A204.1 (cell line): Measurements from ENCODE around the gene ATP5MC2.
"Not testable (repeated sequence)": the region's sequence is repeated elsewhere in the genome, so short reads cannot be mapped to it uniquely, and the experiment has no call there.

Experiments used
- FAIRE-seq: peaks from 2 replicates; lab custom pipeline; 2012; peaks lifted over from hg19 to GRCh38; lab: Jason Lieb, UNC

The ATP5MC2 gene

DNA sequence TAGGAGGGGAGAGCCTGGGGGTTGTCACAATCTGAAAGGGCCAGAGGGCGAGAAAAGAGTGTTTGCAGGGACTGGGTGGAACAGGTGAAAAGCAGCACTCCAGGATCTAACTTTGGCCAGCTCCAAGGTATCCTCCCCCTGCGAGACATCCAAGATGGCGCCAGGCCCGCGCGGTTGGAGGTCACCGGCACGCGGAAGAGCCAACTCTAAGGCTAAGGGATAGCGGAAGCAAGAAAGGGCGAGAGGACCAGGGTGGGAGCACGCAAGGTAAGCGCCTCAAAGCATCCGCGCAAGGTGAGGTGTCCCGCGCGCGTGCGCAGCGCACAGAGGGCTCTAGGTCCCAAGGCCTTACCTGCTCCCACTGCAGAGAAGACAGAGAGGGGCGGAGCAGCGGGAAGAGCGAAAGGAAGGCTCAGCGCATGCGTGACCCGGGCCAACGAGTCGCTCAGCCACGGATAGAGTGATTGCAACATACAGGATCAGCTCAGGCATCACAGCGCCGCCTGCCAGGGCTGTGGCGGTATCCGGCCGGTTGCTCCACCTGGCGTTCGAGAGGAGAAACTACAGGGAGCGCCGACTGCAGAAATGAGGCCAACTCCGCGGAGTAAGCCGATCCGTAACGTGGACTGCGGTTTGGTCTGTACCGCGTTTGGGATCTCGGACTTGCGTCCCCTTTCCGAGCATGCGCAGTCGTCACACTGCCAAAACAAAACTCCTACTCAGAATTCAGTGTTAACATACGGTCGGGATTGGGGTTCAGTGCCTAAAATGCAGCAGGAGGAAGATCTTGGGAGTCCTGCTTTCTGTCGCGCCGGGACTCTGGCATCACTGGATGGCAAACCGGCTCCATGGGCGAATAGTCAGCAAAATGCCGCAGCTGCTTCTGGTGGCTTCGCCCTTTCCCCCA lies at the start of gene ATP5MC2:
Gene ATP5MC2 (minus strand): TSS at position 383 of the 907 bp plus-strand sequence. CDS start 3,469 bp downstream, outside the sequence.
- peak; percentile 95 for FAIRE-seq

DNA sequence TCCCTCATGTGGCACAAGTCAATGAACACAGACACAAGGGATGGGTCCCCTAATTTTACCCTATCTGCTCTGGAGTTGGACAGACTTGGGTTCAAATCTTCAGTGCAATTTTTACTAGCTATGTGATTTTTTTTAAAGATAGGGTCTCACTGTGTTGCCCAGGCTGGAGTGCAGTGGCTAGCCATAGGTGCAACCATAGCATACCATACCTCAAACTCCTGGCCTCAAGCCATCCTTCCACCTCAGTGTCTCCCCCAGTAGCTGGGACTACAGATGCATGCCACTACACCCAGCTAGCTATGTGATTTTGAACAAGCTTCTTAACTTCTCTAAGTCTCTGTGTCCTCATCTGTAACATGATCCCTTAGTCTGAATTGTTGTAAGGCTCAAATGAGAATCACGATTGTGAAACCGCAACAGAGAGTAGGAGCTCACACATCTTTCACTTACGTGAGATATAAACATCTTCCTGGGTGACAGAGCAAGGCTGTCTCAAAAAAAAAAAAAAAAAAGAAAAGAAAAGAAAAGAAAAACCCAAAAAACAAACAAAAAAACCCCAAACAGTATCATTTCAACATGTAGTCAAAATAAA lies 46.7 kb upstream of the ATP5MC2 start:
- FAIRE-seq: no peak

DNA sequence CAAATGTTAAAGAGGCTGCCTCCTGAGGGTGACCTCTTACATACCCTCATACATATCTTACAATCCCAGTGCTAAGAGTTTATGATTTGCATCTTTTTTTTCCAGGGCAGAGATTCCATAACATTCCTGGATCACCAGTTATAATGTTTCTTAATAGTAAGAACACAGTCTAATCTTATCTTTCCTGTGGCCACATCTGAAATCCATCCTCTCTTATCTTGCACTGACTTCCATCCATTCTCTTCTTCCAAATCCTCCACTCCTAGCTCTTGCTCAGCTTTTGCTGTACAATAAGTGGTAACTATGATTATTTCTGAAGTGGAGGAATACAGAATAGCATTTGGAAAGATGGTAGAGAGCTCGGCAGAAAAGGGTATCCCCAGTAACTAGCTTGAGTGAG lies 45.1 kb upstream of the ATP5MC2 start:
- FAIRE-seq: no peak

DNA sequence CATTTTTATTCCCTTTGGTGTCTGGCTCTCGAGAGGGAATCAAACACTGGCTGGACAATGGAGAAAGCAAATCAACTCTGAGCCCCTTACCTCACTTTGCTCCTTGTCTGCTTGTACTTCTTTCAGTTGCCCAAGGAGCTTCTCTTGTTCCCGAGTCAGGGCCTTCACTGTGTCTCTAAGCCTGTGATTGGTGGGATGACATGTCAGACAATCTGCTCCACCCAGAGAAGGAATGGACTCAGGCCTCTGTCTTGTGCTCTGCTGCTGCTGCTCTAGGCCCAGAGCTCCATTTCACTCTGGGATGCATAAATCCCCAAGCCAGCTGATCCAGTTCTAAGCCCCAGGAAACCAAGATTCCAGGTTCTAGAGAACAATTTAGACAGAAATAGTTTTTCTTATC lies 43.8 kb upstream of the ATP5MC2 start:
- no peak for FAIRE-seq

DNA sequence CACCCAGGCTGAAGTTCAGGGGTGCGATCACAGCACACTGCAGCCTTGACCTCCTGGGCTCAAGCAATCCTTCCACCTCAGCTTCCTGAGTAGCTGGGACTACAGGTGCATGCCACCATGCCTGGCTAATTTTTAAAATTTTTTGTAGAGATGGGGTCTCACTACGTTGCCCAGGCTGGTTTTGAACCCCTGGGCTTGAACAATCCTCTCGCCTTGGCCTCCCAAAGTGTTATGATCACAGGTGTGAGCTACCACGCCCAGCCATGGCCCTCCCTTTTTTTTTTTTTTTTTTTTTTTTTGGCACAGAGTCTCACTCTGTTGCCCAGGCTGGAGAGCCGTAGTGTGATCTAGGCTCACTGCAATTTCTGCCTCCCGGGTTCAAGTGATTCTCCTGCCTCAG lies 42.7 kb upstream of the ATP5MC2 start:
- not testable (repeated sequence) for FAIRE-seq

DNA sequence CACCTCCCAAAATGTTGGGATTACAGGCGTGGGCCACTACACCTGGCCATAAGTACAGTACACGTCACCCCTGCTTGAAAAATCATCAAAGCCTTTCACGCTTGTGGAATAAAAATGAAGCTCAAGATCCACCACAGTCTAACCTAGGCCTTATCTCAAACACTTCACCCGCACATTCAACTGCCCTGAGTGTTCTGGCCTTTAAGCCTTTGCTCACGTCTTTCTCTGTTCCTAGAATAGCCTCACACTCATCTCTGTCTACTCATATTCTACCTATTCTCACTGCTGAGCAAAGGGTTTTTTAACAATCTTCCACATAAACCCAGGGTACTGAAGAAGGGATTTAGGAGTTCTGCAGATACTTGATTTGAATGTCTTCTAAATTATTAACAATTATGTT lies 41.4 kb upstream of the ATP5MC2 start:
- FAIRE-seq: no peak

DNA sequence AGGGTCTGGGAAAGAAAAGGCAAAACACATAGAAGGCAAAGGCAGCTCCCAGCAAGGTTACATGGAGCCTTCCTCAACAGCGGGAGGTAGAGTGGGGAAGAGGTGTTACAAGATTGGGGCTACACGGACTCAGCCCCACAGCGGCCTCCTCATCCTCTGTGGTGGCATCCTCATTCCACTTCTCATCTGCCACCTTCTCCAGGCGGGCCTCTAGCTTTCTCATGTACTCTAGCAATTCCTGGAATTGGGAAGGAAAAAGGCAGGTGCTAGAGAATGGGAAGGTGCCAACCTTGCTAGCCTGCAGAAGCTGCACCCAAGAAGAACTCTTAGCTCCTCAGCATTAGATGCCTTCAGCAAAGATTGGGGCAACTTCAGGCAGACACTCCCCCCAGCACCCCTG lies 38.1 kb upstream of the ATP5MC2 start:
- no peak for FAIRE-seq

DNA sequence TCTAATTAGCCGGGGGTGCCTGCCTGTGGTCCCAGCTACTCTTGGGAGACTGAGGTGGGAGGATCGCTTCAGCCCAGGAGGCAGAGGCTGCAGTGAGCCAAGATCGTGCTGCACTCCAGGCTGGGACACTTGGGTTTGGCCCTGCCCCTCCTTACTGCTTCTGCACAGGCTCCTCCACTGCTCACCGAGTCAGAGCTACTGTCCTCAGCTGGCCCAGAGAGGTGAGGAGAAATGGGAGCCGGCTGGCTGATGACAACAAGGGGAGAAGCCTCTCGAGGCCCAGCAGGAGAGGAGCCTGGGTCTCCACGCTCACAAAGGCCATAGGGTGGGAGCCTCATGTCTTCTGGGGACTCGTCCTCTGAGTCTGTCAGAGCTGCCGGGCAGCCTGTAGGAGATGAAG lies 37.6 kb upstream of the ATP5MC2 start:
- FAIRE-seq: no peak

DNA sequence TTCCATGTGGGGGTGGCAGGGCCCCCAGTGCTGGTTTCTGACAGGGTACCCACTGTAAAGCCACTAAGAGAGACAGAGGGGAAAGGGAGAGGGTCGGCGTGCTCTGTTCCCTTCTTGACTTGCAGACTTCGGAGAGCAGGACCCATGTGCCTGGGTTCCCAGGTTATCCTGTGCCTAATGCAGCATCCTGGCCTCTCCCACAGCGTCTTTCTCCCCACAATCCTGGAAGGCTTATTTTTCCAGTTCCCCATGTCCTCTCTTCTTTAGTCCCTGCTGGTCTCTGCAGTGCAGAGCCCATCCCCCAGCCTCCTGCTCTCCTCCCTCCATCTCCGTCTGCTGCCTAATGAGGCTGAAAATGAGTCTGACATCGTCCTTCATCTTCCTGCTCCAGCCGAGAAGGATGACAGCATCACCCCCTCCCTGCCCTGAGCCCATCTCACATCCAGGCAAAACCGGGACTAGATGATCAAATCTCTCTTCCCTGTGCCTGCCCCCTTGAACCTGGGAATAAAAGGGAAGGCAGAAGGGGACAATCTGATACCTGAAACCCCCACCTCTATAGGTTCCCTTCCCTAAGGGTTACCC lies 36.3 kb upstream of the ATP5MC2 start:
- no peak for FAIRE-seq

DNA sequence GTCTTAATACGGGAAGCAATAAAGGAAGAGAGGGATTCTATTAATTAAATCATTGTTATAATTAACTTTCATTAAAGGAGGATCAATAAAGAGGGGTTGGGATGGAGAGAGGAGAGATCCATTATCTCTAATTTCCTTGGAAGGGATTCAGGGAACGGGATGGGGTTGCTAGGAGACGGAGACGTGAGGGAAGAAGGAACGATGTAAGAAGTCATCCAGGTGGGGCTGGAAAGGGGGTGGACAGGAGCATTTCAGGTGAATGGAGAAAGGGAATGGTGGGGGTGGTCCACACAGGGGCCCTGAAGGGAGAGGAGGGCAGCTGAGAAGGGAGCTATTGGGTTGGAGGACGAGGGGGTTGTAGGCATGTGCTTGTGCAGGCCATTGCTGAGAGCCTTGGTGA lies 34.2 kb upstream of the ATP5MC2 start:
- no peak for FAIRE-seq

DNA sequence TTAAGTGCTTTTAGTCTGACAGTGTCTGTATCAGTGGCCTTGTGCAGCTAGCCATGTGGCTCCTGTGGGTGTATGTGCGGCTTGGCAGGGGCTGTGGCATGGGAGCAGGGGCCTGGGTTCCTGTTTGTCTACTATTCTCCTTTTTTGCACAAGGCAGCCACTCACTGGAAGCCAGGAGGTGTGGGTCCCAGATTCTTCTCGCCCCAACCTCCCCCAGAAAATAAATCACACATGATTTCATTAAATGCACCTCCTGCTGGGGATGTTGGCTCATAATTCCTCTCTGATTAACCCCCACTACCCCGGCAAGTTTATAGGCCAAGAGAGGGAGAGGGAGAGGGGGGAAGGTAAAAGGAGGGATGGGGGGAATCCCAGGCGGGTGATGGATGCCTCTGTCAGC lies 33.8 kb upstream of the ATP5MC2 start:
- no peak for FAIRE-seq

DNA sequence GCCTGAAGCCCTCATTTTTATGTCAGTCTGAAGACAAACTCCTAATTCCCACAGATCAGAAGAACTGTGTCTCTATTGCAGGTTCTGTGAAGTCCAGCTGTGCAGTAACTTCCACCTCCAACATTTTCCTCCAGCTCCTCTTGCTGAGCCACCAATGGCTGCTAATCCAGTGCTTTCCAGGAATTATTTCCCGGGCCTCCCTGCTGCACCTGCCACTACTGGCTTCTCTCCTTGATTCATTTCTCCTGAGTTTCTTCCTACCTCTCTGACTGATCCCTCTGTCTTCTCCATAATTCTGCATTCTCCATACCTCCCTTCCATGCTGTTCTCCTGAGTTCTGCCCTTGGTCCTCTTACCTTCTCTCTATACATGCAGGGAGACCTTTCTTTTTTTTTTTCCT lies 30.2 kb upstream of the ATP5MC2 start:
- no peak for FAIRE-seq

DNA sequence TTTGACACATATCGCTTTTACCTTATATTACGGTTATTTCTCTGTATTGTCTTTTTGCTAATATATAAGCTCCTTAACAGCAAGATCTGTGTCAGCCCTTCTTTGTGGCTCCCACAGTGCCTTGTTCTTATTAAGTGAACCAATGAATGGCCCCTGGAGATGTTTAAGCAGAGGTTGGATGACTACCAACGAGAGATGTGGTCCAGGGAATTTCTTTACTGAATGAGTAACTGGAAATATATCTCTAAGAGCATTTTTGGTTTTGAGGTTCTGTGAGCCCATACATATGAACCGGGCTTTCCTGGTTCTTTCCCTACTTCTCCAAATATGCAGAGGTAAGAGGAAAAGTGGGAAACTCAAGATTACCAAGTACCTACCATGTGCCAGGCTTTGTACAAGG lies 27.9 kb upstream of the ATP5MC2 start:
- no peak for FAIRE-seq

DNA sequence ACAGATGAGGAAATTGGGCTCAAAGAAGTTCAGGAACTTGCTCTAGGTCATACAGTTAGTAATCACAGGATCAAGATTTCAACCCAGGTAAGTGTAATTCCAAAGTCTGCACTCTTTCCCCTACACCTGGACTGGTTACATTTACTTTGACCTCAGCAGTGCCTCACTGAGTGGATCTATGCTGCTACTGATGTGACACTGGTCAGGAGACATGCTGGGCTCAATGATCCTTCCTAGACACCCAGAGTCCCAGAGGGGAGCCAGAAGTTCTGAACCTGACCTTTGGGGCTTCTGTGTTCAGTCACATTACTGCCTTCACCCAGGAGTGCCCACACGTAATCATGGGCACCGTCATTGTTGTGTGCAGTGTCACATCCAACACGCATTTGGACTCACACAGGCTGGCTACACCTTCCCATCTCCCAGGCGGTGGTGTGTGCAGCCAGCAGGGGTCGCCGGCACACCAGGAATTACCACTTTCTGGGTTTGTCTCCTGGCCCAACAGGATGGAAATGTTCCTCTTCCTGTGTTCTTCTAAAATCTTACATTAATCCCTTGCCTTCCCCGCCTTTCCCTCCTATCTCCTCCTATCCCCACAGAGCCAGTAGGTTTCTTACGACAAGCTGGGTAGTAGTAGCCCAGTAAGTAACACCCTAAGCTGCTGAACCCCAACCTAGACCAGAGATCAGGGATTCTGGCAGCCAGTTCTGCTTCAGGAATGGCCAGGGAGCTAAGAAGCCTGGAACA lies 25.8 kb upstream of the ATP5MC2 start:
- FAIRE-seq: no peak

DNA sequence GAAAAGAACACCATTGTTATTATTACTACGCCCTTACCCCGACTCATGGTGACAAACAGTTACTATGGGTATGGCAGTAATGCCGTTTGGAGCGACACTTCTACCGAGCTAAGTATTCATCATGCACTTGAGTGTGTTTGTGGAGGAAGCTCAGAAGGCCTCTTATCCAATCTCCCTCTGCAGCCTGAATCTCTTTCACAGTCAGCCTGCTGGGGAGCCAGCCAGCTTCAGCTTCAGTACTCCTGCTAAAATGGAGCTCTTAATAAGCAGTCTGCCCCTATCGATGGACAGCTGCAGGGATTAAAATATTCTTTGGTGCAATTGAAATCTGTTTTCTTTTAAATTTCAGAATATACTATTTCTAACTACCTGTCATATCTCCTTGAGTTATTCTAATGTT lies 24.7 kb upstream of the ATP5MC2 start:
- no peak for FAIRE-seq

DNA sequence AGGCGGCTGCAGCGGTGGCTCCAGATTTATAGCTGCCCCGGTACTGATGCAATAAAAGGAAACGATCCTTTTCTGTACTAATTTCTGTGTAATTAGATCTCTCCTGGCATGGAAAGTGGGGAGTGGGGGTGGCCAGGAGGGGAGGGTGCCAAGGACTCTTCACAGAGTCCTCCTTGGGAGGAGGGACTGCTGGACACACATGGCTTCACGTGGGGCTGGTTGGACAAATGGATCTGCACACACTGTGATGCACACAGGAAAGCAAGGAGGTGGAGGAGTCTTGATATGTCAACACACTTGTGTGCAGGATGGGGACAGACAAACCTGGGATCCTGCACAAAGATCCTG lies 23.8 kb upstream of the ATP5MC2 start:
- FAIRE-seq: no peak

DNA sequence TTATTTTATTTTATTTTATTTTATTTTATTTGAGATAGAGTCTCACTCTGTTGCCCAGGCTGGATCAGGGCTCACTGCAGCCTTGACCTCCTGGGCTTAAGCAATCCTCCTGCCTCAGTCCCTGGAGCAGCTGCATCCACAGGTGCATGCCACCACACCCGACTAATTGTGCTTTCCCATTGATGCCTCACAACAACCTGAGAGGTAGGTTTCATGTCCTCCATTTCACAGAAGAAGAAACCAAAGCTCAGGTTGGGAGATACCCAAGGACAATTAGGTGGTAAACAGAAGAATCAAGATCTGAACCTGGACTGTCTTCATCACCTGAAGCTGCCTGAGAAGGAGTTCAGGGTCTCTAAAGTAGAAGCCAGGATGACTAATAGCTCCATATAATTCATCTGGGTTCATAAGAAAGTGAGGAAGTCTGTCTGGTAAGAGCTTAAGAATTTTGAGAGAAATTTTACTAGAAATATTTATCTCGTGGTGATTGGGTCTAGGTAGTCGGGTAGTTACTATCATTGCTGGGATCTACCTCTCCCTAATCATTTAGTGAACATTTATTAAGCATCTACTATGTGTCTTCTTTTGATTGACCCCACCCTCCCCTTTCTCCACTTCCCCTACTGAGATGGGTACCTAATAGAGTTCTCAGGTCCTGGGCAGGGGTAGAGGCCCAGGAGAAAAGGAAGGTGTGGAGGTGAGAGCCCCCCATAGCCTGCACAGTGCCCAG lies 23.2 kb upstream of the ATP5MC2 start:
- FAIRE-seq: no peak

DNA sequence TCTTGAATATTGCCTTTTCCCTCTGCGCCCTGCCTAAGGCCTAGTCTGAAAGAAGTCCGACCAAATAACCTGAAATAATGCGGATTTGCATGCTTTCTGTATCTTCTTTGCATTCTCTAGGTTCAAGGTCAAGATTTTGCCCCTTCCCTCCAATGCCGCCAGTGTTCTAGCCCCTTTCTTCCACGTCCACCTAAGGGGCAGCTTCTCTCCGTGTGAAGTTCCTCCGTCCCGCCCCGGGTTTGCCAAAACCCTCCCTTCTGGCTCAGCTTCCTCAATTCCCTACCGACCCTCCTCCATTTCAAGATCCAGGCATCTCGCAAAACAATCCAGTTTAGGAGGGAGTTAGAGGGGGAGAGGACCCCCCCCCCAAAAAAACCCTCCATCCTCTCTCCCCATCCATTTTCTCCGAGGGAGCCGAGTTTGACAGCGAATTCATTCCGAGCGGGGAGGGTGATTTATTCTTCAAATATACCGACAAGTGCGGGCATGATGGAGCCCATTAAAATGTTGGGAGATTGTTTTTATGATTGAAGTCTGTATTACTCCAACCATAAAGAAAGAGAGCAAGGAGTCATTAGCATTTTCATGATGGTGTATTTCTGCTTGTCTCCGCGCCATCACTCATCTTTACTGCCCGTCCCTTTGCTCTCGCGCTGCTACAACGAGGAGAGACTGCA lies 20.9 kb upstream of the ATP5MC2 start:
- no peak for FAIRE-seq

DNA sequence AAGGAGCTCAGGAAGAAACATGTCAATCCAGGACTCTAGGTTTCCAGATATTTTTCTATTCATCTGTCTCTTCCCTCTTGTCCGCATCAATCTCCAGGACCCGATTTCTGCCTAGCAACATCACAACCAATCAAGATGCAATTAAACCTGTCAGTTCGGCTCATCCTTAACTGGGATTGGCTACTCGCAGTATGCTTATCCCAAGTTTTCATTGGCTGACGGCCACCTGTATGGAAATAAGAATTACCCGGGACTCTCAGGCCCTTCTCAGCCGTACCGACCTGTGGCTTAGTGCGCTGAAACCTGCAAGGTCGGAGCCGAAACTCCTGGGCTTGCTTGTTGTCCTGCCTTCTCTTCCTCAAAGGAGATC lies 20.4 kb upstream of the ATP5MC2 start:
- FAIRE-seq: no peak

DNA sequence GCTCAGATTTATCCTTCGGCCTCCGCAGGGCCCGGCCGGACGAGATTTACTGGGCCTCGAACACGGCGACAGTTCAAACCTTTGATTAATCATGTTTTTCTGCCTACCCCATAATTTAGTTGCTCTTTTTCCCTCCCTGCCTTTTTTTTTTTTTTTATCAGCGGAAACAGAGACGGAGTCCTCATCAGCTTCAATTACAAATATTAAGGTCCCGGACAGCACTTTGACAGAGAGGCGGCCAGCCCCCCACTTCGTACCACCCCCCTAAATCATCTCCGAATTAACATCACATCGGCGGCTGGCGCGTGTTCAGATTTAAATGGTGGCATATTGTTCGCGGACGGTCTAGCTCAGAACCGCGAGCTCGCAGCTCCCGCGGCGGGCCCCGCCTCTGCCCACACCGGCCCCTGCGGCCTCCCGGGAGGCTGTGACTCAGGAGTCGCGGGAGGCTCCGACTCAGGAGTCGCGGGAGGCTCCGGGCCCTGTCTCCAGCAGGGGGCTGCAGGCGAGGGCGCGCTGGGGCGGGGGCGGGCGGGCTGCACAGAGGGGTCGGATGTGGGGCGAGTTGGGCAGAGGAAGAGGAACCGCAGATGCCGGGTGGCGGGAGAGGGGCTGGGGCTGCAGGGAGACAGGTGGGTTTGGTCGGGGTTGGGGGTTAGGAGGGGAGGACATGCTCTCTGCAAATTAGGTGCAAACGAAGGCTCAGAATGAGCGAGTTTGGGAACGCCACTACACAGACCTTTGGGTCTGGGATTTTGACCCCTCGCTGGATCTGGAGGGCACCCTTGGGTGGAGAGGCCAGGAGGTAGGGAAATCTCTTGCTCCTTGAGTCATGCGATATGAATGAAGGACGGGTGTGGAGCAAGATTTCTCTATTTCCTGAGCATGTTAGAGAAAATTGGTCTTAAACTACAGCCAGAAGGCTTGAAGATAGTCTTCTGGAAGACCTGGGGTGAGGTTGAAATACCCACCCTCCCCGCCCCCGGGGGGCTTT lies 19.6 kb upstream of the ATP5MC2 start:
- no peak for FAIRE-seq
